ENCODE results near the gene KCNJ9. TPM values are rescaled to one million over a fixed set of nuclear protein-coding genes. Genes with fewer than 3 reads are reported as not detected.

KCNJ9 gene
- total RNA-seq, 6 experiments from 2014 or later = not detected

DNA sequence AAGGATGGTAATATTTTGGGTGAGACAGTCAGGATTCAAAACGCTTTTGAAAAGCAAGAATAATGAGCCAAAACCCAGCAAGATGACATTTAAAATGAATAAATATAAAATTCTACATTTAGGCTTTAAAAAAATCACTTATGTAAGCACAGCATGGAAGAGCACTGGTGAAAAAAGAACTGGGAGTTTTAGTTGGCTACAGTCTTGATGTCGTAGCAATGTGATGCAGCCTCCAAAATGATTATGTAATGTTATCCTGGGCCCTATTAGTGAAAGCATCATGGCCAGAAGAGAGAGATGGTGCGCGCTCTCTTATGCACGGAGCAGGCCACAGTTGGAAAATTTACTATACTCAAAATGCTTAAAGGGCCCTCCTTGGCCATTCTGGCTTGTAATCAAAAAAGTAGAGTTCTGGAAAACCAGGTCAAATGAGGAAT, 5.1 kb downstream of the KCNJ9 start:
- intact Hi-C loops (cut with DNase I) = no loop called here
- peaks cover 0 to 3% (median 0%) of the 10 kb centered on the region in 4 donors for H3K4me1 ChIP-seq
- H3K9me3 ChIP-seq = no peaks in the 10 kb centered on the region
- TF ChIP-seq POLR2A (IDR thresholded peaks at IDR 0.05) (no peak), CTCF (IDR thresholded peaks at IDR 0.05) (no peak)
- no peak for ATAC-seq
- no peak overlapping the region for H3K27ac ChIP-seq
- DNase-seq = no peak
- H3K36me3 ChIP-seq = peaks cover 0 to 1% (median under 1%) of the 10 kb centered on the region in 4 donors
- no peak overlapping the region for H3K4me3 ChIP-seq
- no peaks in the 10 kb centered on the region for H3K27me3 ChIP-seq
- WGBS (ENCODE audit: insufficient coverage, low coverage, low lambda C conversion rate, missing lambda C conversion rate) = 79% methylated on average over 5 of the region's 5 CpGs

DNA sequence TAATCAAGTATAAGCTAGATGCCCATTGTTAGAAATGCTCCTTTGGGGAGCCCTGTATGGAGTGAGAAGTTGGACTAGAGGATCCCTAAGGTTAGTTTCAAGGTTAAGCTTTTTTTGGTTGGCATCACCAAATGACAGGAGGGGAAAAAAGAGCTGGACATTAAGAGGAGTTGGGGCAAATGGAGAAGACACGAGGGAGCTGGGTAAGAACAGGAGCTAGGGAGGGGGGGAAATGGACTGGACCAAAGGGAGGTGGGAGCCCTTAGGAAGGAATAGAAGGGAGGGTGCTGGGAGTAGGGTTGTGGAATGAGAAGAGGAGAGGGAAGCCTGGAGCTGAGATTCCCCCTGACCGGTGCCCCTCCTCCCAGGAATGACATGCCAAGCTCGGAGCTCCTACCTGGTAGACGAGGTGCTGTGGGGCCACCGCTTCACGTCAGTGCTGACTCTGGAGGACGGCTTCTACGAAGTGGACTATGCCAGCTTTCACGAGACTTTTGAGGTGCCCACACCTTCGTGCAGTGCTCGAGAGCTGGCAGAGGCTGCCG, 5.9 kb downstream of the KCNJ9 start:
- intact Hi-C loops (cut with DNase I) = no loop called here
- ATAC-seq (no peak), DNase-seq (no peak)
- Histone ChIP-seq H3K4me1 (peaks cover 0 to 3% (median 0%) of the 10 kb centered on the region in 4 donors), H3K27me3 (no peaks in the 10 kb centered on the region), H3K27ac (no peak overlapping the region), H3K9me3 (no peaks in the 10 kb centered on the region), H3K36me3 (peaks cover 0 to 8% (median 4%) of the 10 kb centered on the region in 4 donors), H3K4me3 (no peak overlapping the region)
- WGBS (ENCODE audit: insufficient coverage, low coverage, low lambda C conversion rate, missing lambda C conversion rate) = 82% methylated on average over 1 of the region's 12 CpGs
- TF ChIP-seq POLR2A (IDR thresholded peaks at IDR 0.05) = no peak
- no peak for TF ChIP-seq CTCF (IDR thresholded peaks at IDR 0.05)

GRCh38 chr1:160089883-160090282, 8.5 kb downstream of the KCNJ9 start:
- peaks cover 0 to 26% (median 13%) of the 10 kb centered on the region in 4 donors for H3K4me1 ChIP-seq
- H3K36me3 ChIP-seq = peaks cover 0 to 14% (median 6%) of the 10 kb centered on the region in 4 donors
- WGBS (ENCODE audit: insufficient coverage, low coverage, low lambda C conversion rate, missing lambda C conversion rate) = no CpG with 5 or more reads among the region's 3 CpGs
- H3K9me3 ChIP-seq = no peaks in the 10 kb centered on the region
- H3K4me3 ChIP-seq = no peak overlapping the region
- DNase-seq (no peak), ATAC-seq (no peak)
- H3K27ac ChIP-seq = no peak overlapping the region
- H3K27me3 ChIP-seq = no peaks in the 10 kb centered on the region
- TF ChIP-seq CTCF (IDR thresholded peaks at IDR 0.05) (no peak), POLR2A (IDR thresholded peaks at IDR 0.05) (no peak)
- intact Hi-C loops (cut with DNase I) = no loop called here

DNA sequence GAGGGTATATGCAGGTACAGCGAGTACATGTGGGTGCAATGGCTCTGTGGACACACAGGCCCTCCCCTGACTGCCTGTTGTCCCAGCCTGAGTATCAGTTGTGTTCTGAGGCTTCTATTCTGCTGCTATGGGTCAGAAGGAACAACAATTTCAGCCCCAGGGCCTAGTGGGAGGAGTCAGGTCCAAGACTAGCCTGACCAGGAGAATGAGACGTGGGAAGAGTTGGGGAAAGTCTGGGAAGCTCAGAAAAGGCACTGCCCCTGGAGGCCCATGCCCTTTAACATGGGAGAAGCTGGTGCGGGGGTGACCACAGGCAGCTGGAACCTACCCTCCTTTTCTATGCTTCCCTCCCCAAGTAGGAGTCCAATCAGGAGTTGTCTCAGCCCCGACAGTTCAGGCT, 9.4 kb downstream of the KCNJ9 start:
- H3K36me3 ChIP-seq = peaks cover 0 to 14% (median 6%) of the 10 kb centered on the region in 4 donors
- 80% methylated on average over 1 of the region's 4 CpGs for WGBS (ENCODE audit: insufficient coverage, low coverage, low lambda C conversion rate, missing lambda C conversion rate)

More for the DNA sequence above, 9.4 kb downstream of the KCNJ9 start:
- ATAC-seq (no peak), DNase-seq (no peak)
- Histone ChIP-seq H3K4me3 (no peak overlapping the region), H3K27ac (no peak overlapping the region), H3K27me3 (no peaks in the 10 kb centered on the region), H3K9me3 (no peaks in the 10 kb centered on the region), H3K4me1 (peaks cover 0 to 35% (median 17%) of the 10 kb centered on the region in 4 donors)
- intact Hi-C loops (cut with DNase I) = no loop called here
- TF ChIP-seq POLR2A (IDR thresholded peaks at IDR 0.05) = no peak
- TF ChIP-seq CTCF (IDR thresholded peaks at IDR 0.05) = no peak

Measured in right lobe of liver (tissue), 6 donors.